HepG2 (cell line): ENCODE measurements around the gene SPATA33. TPM values are rescaled to one million over a fixed set of nuclear protein-coding genes. Genes with fewer than 3 reads are reported as not detected.

ENCODE experiments used
- AKAP8 ChIP-seq: sonication (generic); formaldehyde crosslinking; IDR thresholded peaks from 2 replicates; pipeline ENCODE4 v1.5.1; 2020; ENCODE audit warnings: mild to moderate bottlenecking, missing genetic modification reagents
- ATF6 ChIP-seq: sonication (generic); formaldehyde crosslinking; conservative IDR thresholded peaks from 2 replicates; pipeline ENCODE4 v1.4.0; 2020; ENCODE audit warnings: missing genetic modification reagents
- CEBPG ChIP-seq: IDR thresholded peaks from 2 replicates; pipeline ENCODE4 v1.6.1; 2016
- E2F2 ChIP-seq: sonication (generic); formaldehyde crosslinking; IDR thresholded peaks from 2 replicates; pipeline ENCODE4 v1.4.0; 2020; ENCODE audit warnings: missing genetic modification reagents, borderline replicate concordance
- FOSL1 ChIP-seq: sonication (generic); formaldehyde crosslinking; IDR thresholded peaks from 2 replicates; pipeline ENCODE4 v1.9.0; 2021; ENCODE audit warnings: missing genetic modification reagents, borderline replicate concordance
- IKZF4 ChIP-seq: sonication (generic); formaldehyde crosslinking; IDR thresholded peaks from 2 replicates; pipeline ENCODE4 v1.5.1; 2020; ENCODE audit warnings: borderline replicate concordance, mild to moderate bottlenecking, low read depth, missing genetic modification reagents; ENCODE audit errors: not compliant biosample characterization
- MTF2 ChIP-seq: sonication (generic); formaldehyde crosslinking; IDR thresholded peaks from 2 replicates; pipeline ENCODE4 v1.5.0; 2020; ENCODE audit warnings: missing genetic modification reagents, borderline replicate concordance
- MXD1 ChIP-seq: sonication (generic); formaldehyde crosslinking; IDR thresholded peaks from 2 replicates; pipeline ENCODE4 v1.4.0; 2020; ENCODE audit warnings: mild to moderate bottlenecking, missing genetic modification reagents
- NR2C2 ChIP-seq: sonication (generic); formaldehyde crosslinking; IDR thresholded peaks from 2 replicates; pipeline ENCODE4 v1.4.0; 2020; ENCODE audit warnings: missing genetic modification reagents, mild to moderate bottlenecking, moderate library complexity, borderline replicate concordance
- POLR2AphosphoS5 ChIP-seq: IDR thresholded peaks from 2 replicates; pipeline ENCODE4 v1.6.1; 2012; ENCODE audit warnings: low read depth, low read length
- SRF ChIP-seq: IDR thresholded peaks from 2 replicates; pipeline ENCODE4 v1.6.1; 2011; ENCODE audit warnings: mild to moderate bottlenecking, low read depth, low read length, moderate library complexity
- SSRP1 ChIP-seq: IDR thresholded peaks from 2 replicates; pipeline ENCODE4 v1.6.1; 2016; ENCODE audit warnings: control low read depth
- TBL1XR1 ChIP-seq: fragments of 150-350 bp; IDR thresholded peaks from 2 replicates; pipeline ENCODE4 v1.6.1; 2014; ENCODE audit warnings: borderline replicate concordance, low read length; ENCODE audit not compliant: partially characterized antibody
- ZBTB38 ChIP-seq: sonication (generic); formaldehyde crosslinking; IDR thresholded peaks from 2 replicates; pipeline ENCODE4 v1.5.1; 2020; ENCODE audit warnings: mild to moderate bottlenecking, missing genetic modification reagents
- ZBTB8A ChIP-seq: sonication (generic); formaldehyde crosslinking; IDR thresholded peaks from 2 replicates; pipeline ENCODE4 v1.4.0; 2020; ENCODE audit warnings: mild to moderate bottlenecking, low read depth, missing genetic modification reagents, borderline replicate concordance
- ZFY ChIP-seq: sonication (generic); formaldehyde crosslinking; IDR thresholded peaks from 2 replicates; pipeline ENCODE4 v1.4.0; 2020; ENCODE audit warnings: missing genetic modification reagents
- ZNF274 ChIP-seq: sonication (generic); formaldehyde crosslinking; IDR thresholded peaks from 2 replicates; pipeline ENCODE4 v1.5.1; 2020; ENCODE audit warnings: mild to moderate bottlenecking, missing genetic modification reagents
- ZNF281 ChIP-seq: sonication (generic); formaldehyde crosslinking; IDR thresholded peaks from 2 replicates; pipeline ENCODE4 v1.4.0; 2020; ENCODE audit warnings: missing genetic modification reagents, borderline replicate concordance
- ZNF329 ChIP-seq: sonication (generic); formaldehyde crosslinking; IDR thresholded peaks from 2 replicates; pipeline ENCODE4 v1.9.0; 2021; ENCODE audit warnings: low read depth, mild to moderate bottlenecking, missing genetic modification reagents
- ZNF468 ChIP-seq: sonication (generic); formaldehyde crosslinking; IDR thresholded peaks from 2 replicates; pipeline ENCODE4 v1.8.0; 2022; ENCODE audit warnings: mild to moderate bottlenecking, moderate library complexity, missing genetic modification reagents
- ZNF513 ChIP-seq: sonication (generic); formaldehyde crosslinking; conservative IDR thresholded peaks from 2 replicates; pipeline ENCODE4 v1.5.0; 2020; ENCODE audit warnings: missing genetic modification reagents
- polyA plus RNA-seq, 8 experiments: library from polyadenylated mRNA; depleted of rRNA in 3 of 8; stranded (reverse) in 7 of 8; unstranded in 1 of 8; fragments of >200 nt; fragmentation: Illumina TruSeq in 4 of 8; extraction: Trizol in 4 of 8; gene quantifications; 2 replicates each; pipeline versions ENCODE4 v1.2.1 to v1.2.3, GENCODE V29; 2011 to 2016; ENCODE audit warnings: low read depth in 4 of 8, missing spikeins in 1 of 8, mixed read lengths in 1 of 8; ENCODE audit not compliant: insufficient read depth in 1 of 8
- total RNA-seq, 5 experiments: library from RNA; depleted of rRNA; stranded (reverse); fragments of >200 nt; fragmentation: Illumina TruSeq; extraction: Trizol; gene quantifications; 2 replicates each; pipeline ENCODE4 v1.2.3, GENCODE V29; 2016; ENCODE audit warnings: low read depth in 1 of 5

SPATA33 gene
- total and polyA plus RNA-seq, 2 of the 13 experiments (the other 11 are each of a cell fraction or from before 2014, with no cell fraction given) = 5.7 to 11.0 TPM

- TF ChIP-seq ZBTB8A (no peak), POLR2AphosphoS5 (no peak), ZNF274 (peak; percentile 69; the same call in 1 of the 2 replicates), AKAP8 (CRISPR knock-in tag) (no peak), ZBTB38 (CRISPR knock-in tag) (no peak), MXD1 (0 out of 2 replicates have a peak, but pooled peaks have one; percentile 36), MTF2 (CRISPR knock-in tag) (peak; percentile 76; the same call in 1 of the 2 replicates), IKZF4 (CRISPR knock-in tag) (peak; percentile 50), ATF6 (CRISPR knock-in tag) (no peak), E2F2 (no peak), ZNF281 (CRISPR knock-in tag) (no peak), TBL1XR1 (no peak), SSRP1 (CRISPR knock-in tag) (no peak), ZNF468 (CRISPR knock-in tag) (no peak), ZFY (CRISPR knock-in tag) (peak; percentile 44; the same call in 1 of the 2 replicates), CEBPG (CRISPR knock-in tag) (no peak), ZNF513 (CRISPR knock-in tag) (no peak), FOSL1 (CRISPR knock-in tag) (no peak), SRF (no peak), ZNF329 (peak; percentile 20; the same call in 1 of the 2 replicates), NR2C2 (CRISPR knock-in tag) (no peak)
Measured at GRCh38 chr16:89615596-89616090, 42.0 kb upstream of the SPATA33 start (continued).
